Hematopoietic multipotent progenitor cell treated with erythropoietin and hydrocortisone succinate and interleukin-3 and kit ligand, for 6 days (in vitro differentiated cells): ENCODE results near the gene OLFML1.

ENCODE experiments used
- DNase-seq: peaks from one replicate; pipeline ENCODE4 v3.0.0-alpha.2; 2015

Gene OLFML1

DNA sequence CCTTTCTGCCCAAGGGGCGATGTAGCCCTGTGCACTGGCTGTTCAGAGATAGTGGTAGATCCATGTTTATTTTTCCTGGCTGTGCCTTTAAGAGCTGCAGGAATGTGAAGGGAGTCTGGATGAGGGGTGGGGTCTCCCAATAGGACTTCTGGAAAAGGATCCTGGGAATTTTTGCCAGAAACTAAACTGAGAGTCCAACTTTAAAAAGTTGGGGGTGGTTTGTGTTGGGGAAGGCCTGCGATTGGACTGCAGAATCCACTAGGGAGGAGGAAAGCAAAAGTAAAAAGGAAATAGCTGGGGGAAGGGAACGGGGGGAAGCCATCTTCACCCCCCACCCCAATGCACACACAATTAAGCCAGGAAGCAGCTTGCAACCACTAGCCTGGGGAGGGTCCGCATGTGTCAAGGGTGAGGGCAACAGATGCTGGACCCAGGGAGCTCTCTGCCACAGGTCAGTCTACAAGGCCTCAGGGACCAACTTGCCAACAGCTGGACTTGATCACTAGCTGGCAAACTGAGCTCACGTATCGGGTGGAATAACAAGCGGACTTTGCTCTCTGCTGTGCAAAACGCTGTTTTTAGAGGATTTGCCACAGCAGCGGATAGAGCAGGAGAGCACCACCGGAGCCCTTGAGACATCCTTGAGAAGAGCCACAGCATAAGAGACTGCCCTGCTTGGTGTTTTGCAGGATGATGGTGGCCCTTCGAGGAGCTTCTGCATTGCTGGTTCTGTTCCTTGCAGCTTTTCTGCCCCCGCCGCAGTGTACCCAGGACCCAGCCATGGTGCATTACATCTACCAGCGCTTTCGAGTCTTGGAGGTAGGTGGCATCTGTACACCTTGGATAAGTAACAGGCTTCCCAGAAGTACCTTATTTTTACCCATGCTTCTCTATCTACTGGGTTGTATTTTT, at the start of gene OLFML1:
TSS of gene OLFML1 (plus strand) at position 321 of the 912 bp plus-strand sequence. CDS start at position 691, 370 bp downstream.
- DNase-seq: no peak

DNA sequence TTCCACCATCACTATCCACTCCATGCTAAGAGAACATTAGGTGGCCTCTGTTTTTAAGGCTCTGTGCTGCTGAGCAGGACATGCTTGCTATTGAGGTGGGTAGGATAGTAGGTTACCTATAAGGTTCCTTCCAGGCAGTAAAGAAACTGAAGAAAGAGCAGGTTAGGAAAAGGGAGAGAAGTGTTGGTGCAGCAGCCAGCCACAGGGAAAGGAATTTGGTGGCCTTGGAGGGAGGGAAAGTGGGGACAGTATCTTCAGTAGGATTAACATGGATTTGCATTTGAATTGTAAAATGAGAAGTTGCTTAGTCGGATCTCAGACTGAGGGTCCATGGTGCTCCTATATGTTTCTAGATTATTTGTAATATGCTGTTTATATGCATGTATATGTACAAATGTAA, 49.2 kb upstream of the OLFML1 start:
- no peak for DNase-seq

DNA sequence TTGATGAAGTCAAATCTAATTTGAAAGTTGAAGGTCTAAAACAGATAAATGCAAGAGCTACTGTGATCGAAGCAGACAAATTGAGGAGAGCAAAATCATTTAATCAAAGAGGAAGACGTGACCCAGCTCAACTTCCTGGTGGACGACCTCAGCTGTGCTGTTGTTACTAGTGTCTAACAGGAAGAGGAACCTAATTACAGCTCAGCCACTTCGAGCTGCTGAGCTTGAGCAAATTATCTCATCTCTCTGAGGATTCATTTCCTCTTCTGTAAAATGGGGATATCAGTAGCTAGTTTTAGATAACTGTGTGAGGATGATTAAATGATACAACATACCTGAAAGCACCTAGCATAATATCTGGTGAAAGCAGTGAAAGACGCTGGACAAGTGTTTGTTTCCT, 48.6 kb upstream of the OLFML1 start:
- DNase-seq: peak; percentile 57

DNA sequence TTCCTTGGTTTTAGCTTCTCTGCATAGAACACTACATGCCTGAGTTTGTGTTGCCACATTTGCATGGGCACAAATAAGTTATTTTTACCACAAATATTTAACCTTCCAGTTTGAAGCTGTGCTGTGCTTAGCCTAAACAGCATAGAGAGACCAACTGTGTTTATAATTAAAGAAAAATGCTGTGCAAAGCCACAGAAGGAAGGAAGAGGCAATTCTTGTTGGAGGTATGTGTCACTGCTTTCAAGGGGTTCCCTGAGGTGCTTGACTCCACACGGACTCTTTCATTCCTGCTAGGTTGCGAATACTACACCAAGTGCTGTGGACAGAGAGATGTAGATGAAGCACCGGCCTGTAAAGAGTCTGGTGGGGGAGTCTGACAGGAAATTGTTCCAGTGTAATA, 47.6 kb upstream of the OLFML1 start:
- DNase-seq: no peak

DNA sequence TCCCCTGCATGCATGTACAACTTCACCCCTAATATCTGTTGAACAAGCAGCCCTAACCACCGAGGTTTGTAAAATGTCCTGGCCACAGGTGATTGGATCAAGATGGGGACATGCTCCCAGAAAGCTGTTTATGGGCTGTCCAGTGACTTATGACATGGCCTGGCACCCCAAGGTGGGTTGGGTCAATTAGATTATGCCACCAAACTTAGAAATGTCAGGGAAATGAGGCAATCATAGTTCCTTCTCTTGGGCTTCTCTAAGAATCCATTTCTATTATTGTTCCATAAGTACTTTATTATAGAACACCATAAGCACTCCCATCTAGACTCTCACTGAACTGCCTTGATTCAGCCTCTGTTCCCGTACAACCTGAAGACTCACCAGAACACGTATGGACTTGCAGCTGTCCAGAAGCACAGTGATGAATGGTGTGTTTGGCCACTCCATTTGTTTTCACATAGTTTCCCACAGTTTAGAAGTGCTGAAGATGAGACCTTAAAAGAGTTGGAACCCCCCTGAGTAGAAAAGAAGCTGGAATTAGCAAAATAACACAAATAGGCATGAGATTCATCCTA, 45.5 kb upstream of the OLFML1 start:
- DNase-seq: no peak

DNA sequence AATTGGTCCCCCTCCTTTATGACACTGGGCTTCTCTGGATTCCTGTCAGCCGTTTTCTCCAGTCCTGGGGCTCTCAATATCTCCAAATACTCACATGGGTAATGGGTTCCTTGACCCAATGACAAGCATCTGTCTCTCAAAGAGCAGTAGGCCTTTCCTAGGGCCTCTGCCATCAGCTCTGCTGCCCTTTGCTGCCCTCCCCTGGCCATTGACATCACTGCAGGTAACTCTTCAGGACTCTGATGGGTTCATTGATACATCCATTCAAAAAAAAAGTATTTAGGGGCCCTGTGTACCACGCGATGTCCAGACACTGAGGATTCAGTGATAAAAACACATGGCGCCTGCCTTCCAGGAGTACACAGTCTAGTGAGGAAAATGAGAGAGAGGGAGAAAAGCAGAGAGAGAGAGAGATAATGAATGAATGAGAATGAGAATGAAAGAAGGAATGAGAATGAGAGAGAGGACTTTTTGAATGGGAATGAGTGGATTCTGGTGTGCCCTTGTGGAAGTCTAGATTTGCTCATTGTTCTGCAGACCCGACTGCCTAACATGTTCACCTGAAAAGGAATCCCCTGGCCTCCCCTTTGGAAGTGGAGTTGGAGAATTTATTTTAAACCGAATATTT, 42.6 kb upstream of the OLFML1 start:
- DNase-seq: peak; percentile 78

DNA sequence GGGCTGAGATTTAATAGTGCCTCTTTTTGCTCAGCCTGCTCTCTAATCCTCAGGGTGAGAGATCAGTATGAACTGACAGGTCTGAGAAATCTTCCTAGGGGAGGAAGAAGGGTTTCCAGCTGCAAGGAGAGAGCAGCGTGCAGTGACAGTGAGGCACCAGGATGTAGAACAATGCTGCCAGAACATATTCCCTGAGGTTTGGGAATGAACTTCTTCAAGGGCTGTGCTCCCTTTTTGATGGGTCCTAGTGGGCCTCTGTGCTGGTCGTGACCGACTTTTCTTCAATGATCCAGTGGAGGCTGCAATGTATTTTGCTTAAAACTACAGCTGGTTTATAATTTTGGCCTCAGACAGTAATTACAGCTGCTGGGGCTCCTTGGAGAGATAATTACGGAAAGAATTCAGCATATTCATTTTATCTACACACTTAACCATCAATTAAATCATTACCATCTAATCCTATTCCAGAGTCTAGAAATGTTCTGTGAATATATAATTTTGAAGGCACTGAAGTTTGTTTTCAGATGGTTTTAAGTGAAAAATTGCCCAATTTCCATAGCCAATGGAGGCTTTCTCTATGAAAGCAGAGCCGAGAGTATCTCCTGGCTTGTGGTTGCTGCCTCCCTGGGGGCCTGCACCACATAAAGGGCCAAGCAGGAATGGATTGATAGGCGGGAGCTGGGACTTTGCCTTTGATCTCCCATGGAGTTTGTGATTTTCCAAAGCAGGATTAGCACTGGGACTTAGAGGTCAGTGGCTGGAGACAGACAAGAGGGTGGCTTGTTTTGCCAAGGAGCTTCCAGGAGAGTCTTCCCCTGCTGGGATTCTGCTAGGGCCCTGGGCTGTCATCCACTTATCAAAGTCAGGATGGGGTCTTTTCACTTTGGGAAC, 41.0 kb upstream of the OLFML1 start:
- DNase-seq: no peak

DNA sequence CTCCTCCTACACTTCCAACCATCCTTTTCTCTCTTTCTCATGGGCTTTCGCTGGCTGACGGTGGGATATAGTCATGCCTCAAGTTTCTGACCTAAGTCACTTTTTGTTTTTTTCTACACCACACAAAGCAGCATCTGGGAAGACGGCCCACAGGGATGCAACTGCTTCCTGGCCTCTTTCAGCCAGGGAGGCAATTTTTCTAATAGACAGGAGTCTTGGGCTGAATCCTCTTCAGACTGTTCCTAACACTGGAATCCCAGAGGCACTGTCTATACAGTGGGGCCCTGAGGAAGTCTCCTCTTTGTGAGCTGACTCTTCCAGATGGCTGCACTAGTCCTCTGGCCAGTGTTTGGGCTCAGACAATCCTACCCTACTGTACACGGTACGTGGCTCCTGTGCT, 39.7 kb upstream of the OLFML1 start:
- DNase-seq: no peak

DNA sequence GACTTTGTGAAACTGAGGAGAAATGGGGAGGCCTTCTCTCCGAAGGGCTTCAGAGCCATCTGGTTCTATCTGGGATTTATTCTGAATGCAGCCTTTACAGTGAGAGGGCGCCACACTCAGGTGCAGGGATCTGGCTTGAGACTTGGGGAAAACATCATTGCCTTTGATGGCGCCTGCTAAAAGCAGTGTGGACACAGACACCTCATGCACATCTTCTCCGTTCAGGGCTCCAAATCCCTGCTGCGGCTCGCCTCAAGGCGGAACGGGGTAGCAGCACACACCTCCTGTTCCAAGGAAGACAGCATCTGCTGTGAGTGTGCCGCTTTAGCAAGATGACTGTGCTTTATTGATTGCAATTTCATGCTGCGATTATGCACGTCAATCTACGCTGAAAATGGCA, 37.1 kb upstream of the OLFML1 start:
- DNase-seq: no peak

DNA sequence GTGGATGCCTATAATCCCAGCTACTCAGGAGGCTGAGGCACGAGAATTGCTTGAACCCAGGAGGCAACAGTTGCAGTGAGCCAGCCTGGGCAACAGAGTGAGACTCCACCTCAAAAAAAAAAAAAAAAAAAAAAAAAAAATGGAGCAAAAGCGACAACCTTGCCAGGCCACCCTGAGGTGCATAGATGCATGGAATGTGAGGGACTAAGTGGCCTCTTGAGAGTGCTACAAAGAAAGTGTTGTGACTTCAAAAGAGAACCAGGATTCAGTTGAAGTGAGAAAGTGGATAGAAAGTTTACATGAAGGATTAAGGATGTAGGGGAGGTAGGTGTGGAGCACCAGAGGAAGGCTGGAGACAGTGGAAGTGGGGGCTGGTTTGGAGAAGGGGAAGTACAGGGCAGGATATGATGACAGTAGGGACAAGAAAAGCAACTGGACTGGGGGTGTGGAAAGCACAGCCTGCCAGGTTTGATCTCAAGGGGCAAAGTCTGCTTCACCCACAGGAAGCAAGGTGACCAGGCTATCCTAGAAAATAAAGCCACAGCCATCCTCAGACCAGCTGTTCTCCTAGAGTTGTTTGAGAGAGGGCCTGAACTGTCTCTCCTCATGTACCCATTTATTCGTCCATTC, 36.0 kb upstream of the OLFML1 start:
- DNase-seq: no peak

DNA sequence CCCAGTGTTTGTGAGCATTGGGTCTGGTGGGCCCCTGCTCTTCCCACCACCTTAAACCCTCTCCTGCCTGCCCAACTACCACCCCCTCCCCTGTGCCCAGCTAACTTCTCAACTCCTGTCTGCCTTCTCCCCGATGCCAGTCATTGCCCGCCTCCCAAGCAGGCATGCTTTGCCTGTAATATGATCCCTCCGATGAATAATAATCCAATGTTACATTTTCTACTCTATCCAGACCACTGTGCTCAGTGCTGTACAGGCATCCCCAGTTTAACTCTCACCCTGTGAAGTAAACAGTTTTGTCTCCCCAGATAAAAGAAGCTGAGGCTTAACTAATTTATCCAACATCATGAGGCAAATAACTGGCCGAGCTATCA, 35.5 kb upstream of the OLFML1 start:
- no peak for DNase-seq

DNA sequence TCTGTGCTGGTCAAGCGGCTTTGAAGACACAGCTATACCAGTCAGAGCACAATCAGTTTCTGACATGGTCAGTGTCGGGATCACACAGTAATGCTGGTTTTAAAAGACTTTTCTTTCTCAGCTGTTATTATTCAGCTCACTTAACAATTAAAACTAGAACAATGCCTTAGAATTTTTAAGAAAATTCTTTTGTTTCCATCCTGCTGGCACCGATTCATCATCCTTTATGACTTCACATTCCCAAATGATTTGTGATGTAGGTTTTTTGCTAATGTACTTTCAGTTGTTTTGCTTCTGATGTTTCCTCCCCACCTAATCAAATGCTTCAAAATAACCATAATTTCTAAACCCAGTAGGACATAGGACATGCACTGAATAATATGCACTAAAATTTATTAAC, 34.5 kb upstream of the OLFML1 start:
- DNase-seq: no peak

DNA sequence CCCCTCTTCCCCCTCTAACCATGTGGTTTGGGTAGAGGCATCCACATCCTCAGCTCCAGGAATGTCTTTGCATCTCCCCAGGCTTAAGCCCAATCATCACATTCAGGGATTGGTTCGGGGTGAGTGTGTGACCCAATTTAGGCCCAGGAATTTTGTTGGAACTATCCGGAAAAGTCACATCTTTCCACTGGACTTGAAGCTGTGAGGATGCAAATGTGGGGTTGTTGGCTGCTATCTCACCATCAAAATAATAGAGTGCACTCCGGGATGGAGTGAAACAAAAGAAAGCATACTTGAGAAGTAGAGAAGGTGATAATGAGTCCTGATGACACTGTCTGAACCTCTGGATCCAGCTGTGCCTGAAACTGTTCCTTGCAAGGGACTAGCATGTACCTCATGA, 33.8 kb upstream of the OLFML1 start:
- no peak for DNase-seq

DNA sequence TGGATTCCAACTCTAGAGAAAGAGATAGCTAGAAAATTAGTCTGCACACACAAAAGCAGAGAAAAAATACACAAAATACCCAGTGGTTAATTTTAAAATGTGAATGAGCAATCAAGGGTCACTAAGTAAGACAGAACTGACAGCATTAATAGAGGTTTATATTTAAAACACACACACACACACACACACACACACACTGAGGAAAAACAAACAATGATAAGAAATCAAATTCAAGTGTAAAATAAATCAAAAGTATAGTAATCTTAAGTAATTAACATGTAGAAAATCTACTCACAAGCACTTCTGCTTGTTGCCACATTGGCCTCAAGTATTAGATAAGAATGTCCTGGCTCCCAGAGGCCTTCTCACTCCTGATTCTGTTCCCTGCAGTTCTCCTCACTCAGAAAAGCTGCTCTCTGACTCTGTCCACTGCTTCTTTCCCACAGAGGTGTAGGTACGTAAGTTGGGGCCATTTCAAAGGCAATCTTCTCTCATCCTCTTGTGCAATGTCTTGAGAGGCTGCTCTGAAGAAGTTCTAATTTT, 33.3 kb upstream of the OLFML1 start:
- no peak for DNase-seq

DNA sequence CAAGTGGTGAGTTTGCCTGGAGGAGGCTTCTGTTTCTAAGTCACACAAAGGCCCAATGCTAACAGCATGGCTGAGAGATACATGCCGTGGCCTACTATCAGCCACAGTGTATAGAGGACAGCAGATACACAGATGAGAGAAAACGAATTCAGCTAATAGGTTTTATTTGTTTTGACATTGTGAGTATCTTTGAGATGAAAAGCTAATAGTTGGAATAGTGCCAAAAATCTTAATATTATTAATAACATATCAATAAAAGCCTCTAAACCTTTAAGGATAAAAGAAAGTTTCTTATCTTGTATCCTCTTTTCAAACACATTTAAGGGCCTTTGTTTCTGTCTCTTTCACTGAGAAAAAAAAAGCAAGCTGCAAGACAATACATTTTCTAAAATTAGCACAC, 30.5 kb upstream of the OLFML1 start:
- DNase-seq: no peak

DNA sequence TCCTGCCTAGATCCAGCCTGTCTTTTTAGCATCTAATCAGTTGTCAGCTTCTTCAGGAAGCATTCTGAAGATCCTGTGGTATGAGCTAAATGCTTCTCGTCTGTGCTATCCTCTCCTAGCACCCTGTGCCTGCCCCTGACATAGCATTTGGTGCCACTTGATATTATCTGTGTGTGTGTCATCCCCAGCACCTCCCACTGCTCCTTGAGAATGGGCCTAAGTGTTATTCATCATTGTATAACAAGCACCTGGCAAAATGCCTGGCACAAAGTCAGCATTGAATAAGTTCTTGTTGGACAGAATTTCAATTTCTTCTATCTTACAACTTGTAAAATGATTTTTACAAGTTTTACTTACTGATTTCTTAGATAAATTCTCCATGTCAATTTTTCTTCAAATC, 28.1 kb upstream of the OLFML1 start:
- DNase-seq: no peak

DNA sequence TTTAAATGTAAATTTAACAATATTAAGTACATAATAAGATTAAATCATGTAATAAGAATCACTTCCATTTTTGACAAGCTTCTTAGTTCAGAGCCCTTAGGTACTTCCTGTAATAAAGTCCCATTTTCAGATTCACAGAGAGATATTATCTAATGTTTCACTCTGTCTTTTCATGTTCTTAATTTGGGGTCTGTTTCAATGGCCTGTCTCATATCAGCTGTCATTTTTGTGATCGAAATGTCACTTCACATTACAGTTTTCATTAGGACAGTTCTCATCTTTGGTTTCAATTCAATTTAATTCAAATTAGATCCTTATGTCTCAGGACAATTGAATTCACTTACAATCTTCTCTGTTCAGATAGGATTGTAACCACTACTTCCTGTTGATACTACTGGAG, 22.6 kb upstream of the OLFML1 start:
- no peak for DNase-seq

DNA sequence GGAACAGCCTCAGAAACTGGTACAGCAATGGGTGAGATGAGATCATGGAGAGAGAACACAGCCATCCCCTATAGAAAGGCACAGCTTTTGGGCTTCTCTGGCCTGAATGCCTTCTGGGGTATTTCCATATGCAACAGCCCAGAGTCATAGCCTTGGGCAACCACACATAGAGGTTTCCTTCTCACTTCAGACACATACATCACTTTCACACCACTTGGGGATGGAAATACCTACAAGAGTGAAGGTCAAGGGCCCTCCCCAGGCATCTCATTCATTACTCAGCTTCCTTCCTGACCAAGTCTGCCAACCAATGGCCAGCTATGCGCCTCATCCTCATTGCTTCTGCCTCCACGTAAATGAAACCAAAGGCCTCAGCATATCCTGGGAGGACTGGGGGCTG, 17.7 kb upstream of the OLFML1 start:
- no peak for DNase-seq

DNA sequence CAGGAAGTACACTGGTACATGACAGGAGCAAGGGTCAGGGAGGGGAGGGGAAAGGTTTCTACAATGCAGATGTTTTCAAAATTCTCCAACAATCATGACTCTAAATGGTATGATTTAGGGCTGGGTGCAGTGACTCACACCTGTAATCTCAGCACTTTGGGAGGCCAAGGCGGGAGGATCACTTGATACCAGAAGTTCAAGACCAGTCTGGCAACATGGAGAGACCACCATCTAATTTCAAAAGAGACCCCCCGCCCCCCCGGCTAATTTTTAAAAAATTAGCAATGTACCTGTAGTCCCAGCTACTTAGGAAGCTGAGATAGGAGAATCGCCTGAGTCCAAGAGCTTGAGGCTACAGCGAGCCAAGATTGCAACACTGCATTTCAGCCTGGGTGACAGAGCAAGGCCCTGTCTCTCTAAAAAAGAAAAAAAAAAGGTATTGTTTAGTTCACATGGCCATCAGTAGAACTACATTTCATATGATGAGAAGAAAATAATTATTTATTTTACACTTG, 15.9 kb upstream of the OLFML1 start:
- DNase-seq: no peak

DNA sequence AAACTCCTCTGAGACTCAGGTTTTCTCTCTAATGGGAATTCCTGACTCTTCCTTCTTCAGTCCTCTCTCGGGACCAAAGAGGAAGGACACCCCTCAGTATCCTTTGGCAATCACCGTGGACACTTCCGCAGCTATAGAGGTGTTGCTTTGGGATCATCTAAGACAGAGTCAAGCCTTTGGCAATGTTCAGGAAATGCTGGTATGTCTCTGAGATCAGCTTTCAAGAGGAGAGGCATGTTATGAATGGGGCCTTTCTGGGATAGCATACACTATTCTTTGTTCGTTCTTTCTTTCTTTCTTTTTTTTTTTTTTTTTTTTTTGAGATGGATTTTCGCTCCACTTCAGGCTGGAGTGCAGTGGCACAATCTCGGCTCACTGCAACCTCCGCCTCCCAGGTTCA, 14.2 kb upstream of the OLFML1 start:
- DNase-seq: no peak

DNA sequence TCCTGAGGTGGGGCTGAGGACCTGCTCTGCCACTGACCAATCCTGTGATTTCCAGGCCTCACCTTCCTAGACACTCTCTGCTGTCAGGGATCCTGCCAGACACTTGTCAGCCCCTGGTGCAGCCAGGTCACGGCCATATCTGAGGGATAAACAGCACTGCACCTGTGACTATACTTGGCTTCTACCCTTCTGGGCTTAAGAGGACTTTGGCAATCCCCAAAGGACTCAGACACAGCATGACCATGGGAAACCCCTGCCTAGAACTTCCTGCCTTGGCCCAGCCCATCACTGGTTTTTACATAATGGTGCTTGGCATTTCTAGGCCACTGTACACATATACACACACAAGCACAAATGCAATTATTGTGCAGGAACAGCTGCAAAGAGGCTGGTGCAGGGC, 11.6 kb upstream of the OLFML1 start:
- no peak for DNase-seq

DNA sequence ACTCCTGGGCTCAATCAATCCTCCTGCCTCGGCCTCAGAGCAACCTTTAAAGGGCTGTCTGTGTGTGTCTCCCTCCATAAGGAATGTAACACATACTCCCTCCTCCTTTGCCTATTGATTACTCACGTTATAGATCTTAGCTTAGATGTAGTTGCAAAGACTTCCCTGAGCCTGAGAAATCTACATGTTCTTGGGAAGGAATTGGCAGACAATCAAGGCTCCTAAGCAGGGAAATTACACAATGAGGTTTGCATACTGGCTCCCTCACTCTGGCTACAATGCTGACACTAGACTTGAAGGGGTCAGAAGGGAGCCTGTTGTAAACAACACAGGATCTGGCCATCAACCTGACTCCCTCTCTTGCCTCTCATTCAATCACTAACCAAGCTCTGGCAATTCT, 5.2 kb upstream of the OLFML1 start:
- no peak for DNase-seq
